ENCODE measurements around the gene PTCH1.

Gene PTCH1

DNA sequence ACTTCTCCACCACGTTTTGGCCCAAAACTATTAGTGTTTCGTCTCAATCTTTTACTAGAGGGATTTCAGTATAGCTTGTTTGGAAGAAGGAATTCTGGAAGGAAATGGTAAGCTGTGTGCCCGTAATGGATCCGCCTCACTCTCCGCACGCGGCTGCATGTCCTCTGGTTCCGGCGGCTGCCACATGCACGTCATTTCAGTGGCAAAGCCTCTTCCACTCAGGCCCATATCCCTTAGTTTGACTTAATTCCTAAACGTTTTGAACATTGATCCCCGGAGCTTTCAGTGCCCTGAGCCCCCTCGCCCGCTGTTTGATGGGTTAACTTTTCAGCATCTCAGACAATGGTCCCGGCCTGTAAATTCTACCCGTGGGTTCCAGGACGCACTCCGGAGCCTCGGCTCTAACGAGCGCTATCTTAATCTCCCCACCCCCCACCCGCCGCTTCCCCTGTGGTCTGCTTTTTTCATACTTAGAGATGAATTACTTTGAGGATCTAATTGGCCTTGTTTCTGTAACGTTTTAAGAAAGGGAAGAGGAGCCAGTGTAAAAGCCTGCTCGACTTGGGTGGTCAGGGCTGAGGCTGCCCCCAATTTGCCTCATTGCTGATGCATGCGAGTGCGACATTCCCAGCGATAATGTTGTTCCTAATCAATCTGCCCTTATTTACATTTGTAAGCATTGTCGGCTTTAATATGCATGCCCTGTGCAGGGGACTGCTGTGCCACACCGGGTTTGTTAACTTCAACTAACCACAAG lies 4.6 kb downstream of the PTCH1 start:
- peak; percentile 45 for DNase-seq

DNA sequence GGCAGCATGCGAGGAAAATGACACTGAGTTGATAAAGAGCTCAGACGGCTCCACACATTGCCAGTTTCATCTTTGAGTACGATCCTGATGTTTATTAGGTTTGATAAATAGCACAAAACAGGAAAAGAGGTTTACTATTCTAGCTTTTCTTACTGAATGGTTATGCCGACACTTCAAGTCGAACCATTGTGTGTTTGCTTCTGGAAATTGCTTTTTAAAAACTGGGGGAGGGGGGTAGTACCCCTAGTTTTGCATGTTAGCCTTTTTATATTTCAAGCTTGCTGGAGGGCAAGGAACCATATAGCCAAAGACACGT lies 5.2 kb downstream of the PTCH1 start:
- DNase-seq: no peak

DNA sequence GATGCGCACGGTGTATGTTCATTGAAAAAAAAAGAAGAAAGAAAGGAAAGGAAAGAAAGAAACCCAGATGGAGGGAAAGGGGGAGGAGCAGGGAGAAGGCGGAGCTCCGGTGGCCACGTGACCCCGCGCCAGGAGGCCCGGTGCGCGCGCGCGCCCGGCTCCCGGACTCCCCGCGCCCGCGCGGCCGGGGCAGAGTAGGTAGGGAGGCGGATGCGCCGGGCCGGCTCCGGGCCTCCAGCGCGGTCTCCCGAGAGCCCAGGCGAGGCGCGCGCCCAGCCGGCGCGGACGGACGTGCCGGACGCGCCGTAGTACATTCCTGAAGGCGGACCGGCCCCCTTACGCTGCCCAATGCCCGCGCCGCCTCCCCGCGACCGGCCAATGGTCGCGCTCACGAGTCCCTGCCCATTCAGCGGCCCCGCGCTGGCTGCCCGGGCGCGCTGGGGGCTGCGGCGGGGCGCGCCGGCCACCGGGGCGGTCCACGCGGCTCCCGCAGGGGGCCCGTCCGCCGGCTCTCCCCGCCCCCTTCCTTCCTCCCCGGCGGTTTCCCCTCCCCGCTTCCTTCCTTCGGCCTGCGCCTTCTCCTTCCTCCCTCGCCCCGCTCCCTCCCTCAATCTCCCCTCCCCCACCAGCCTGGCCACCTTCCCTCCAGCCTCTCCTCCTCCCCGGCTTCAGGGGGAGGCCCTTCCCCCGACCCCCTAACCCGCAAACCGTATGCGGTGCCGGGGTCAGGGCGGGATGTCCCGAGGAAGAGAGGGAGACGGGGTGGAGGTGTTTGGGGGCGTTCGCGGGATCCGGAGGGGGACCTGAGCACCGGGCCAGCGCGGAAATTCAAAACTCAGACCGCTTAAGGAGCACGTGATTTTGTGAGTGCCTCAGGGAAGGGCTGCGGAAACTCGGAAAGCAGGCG lies 5.8 kb downstream of the PTCH1 start:
- peak; percentile 97 for DNase-seq

DNA sequence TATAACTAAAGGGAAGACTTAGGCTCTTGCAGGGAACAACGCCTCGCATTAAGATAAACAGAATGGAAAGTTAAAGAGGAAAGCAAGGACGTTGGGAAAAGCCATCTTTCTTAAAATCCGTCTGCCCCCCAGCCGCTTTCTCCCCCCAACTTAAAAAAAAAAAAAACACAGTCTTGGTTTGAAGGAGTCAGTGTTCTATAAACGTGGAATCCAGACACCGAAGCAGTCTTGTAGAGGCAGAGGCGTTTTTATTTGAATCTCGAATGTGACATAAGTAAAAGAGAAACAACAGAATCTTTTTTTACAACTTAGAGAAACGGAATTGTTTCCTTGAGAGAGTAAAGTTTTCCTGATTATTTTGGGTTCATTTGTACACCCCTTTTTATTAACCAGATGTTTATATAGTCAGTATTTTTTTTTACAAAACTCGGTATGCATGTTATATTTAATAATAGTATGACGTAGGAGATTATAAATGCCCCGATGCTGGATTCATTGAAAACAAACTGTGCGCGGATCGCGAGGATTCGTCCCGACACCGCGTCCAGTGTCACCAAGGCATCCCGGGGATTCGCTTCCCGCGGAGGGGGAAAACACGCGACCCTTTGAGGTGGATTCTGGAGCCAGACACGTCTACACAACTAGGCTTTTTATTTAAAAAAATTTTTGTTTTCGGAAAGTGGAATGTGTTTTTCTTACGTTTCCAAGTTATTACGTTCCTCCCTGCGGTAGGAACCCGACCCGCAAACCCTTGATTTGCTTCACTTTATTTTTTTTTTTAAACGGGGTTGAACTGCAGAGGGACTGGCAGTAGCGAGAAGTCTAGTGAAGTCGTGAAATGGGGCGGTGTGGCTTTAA lies 6.7 kb downstream of the PTCH1 start:
- DNase-seq: no peak

DNA sequence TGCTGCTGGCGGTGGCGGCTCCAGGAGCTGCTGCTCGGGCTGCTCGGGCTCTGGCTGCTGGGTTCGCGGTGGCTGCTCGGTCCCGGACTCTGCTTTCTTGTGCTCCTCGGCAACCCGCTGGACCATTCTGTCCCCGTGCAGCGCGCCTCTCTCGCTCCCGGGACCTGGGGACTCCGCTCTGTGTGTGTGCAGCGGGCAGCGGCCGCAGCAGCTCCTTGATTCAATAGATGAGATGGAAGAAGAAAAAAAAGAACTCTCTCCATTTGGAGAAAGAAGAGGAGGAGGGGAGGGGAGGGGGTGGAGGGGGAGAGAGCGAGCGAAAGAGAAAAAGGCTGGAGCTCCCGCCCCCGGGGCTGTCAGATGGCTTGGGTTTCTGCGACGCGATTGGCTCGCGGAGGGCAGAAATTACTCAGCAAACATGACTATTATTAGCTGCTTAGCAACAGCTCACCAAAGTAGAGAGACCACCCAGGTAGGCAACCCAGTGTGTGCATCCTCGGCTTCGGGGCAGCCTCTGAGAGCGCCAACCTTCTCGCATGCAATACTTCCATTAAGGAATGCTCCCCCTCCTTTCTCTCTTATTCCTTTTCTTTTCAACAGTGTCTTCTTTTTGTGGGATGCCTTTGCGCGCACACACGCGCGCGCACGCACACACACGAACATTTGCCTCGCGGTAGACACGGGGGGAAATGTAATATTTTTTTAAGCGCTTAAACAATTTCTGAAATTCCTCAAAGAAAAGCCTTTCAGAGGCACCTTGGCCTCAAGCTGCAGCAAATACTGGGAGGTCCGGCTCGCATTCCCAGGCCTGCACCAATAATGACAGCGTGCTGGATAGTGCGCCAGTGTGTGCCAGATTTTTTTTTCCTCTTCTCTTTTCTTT lies 7.6 kb downstream of the PTCH1 start:
- DNase-seq: peak; percentile 88

DNA sequence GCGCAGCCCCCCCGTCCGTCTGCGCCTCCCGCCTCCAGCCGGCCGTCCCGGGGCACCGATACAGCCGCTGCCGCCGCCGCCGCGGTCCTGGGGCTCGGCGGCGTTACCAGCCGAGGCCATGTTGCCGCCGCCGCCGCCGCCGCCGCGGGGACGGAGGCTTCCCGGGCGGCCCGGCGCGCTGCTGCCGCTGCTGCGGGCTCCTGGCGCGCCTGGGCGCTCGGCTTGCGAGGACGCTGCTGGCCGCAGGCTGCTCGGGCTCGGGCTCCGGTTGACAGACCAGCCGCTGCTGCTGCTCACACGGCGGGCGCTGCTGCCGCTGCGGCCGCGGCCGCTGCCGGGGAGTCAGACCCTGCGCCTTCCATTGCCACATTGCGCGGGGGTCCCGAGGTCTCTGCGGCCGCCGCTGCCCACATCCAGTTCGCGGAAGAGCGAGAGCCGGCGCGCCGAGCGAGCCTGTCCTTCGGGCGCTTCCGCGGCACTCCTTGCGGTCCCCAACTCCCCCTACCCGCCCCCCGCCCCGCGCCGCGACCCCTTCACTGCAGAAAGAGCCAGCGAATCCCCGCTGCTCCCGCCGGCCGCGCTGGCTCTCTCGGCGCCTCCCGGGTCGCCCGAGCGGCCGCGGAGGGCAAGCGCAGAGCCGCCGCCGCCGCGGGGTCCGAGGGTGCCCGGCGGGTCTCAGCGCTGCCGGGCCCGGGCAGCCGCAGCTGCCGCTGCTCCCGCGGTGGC lies 8.4 kb downstream of the PTCH1 start:
- DNase-seq: peak; percentile 37

DNA sequence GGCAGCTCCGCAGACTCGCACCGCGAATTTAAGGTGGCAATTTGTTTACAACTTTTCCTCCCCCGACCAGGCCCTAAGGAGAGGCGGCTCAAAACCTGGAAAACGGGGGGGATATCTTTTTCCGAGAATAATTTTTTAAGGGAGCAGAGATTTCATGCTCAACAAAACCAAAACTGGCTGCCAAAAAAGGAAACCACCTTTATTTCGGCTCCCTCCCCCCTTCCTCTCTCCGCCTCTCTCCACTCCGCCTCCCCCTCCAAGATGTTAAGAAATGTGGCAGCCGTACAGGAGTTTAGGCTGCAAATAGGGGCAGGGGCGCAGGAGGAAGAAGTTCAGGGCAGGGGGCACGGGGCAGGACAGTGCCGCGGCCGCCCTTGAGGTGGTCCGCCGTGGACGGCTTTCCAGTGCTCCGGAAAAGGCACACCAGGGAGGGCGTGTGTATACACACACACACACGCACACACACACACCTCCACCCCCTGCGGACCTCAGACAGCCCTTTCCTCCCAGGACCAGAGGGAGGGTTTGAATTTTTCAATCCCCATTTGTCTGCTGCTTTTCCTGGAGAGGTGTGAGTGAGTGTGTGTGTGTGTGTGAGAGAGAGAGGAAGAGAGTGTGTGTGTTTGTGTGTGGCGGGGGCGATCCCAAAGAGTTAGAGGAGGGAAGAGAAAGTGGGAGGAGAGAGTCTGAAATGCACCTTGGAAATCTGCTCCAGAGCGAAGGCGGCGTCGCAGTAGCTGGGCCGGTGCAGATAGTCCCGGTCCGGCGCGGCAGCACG lies 9.1 kb downstream of the PTCH1 start:
- peak; percentile 64 for DNase-seq

DNA sequence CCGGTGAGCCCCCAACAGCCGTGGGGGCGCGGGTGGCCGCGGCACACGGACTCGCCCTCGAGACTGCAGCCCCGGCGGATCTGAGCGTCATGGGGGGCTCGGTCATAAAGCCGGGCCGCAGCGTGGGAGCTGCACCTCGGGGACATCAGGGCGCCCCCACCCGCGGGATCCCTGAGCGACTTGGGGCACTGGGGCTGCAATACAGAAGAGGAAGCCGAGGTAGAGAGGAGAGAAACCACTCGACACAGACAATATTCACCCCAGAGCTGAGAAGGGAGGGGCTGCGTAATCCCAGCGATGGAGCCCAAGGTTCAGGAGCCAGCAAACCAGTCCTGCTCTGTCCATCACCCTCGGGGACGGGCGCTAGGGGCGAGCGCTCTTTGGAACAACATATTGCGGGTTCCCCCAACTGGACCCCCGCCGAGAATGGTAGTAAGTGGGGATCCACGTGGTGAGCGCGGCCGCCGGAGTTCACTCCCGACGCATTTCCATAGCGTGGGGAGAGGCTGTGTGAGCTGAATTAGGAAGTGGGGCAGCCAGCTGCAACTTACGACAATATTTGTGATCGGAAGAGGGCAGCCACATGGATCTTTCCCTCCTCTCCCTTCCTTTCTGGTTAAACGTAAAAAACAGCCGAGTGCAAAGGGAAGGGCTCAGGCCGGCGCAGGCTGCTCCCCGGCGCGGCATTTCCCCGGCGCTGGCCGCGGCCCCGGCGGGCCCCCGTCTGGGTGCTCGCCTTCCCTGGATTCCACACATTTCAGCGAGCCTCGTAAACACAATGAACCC lies 9.9 kb downstream of the PTCH1 start:
- DNase-seq: peak; percentile 69

DNA sequence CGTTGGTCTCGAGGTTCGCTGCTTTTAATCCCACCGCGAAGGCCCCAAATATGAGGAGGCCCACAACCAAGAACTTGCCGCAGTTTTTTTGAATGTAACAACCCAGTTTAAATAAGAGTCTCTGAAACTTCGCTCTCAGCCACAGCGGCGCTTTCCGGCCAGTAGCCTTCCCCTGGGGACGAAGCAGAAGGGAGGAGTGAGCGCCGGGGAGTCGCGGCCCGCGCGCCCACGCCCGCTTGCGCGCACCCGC lies 10.4 kb downstream of the PTCH1 start:
- DNase-seq: peak; percentile 53

DNA sequence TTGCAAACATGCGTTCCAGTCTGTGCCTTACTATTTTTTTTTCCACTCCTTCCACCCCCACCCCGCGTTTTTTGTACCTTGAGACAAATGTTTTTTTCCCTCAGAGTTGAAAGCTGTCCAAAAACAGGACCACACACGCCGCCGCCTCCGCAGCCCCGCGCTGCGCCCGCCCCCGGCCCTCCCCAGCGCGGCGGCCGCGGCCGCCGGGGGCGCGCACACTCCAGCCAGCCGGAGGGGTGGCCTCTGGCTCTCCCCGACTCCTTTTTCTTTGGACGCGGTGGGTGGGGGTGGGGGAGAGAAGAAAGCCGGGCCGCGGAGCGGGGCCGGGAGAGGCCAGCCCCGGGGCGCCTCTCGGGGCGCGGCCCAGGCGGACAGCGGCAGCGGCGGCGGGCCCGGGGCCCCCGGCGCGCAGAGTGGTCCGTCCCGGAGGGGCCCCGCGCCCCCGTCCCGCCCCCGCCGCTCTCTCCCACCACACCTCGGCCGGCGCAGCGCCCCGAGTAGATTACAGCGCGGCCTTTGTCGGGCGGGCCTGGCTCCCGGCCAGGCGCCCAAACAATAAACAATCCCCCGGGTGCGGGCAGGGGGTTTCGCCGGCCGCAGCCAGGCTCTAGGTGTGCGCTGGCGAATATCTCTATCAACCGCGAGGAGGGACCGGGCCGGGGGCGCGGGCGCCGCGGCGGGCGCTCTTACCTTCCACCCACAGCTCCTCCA lies 10.9 kb downstream of the PTCH1 start:
- peak; percentile 59 for DNase-seq

DNA sequence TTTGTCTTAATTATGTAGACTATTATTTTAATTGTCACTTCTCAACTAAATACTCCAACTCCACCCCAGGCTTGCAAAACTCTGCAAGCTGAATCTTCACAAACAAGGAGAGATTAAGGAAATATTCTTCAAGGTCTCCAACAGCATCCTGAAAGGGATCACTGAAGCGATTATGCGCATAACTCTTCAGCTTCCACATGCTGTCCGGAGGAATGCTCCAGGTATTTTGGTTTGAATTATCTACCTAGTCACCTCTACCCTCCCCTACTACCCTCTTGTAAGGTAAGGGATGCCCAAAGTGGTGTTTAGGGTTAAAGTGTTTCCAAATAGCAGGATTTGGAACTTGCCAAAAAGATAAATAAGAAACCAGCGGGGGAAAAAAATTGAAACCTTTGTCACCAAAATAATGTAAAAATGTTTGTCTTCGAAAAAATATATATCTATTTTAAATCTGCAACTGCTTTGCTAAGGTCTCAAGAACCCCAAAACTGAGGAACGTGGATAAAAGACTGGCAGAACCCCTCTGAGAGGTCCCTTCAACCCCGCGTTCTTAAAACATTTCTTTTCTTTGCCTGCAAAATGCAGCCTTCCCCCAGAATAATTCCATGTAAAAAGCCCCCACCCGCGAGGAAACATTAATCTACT lies 11.6 kb downstream of the PTCH1 start:
- no peak for DNase-seq

DNA sequence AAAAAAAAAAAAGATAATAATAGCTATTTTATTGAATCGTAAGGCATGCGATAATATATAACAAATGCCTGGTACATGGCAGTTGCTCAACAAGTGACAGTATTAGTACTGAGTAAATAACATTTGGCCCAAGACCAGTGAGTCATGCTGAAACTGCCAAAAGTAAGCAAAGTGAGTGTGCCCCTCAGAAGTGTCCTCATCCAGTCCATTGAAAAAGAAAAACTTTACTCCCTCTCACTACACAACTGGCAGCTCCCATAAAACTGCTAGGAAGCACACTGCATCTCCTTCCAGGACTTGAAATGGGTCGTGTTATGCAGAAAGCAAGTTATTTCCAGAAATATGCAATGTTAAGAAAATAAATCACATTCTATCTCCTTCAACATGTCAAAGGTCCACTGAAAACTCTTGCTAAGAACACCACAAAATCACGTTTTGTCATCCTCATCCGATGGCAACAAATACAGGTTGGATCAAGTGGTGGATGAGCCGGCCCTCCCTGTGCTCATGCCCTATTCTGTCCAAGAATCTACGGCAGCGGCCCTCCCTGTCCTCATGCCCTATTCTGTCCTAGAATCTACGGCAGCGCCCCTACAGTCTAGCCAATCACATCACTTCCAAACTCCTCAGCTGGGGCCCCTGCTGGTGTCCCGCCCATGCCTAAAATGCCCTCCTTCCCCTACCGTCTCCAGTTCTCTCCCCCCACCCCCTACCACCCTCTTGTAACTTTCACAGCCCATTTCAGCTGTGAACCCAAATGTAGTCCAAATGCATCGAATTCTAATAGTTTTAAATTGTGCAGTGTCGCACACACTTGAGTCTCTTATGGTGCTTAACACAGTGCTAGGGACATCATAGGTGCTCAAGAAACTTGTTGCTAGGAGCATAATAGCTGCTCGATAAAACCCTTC lies 12.5 kb downstream of the PTCH1 start:
- DNase-seq: peak; percentile 64

DNA sequence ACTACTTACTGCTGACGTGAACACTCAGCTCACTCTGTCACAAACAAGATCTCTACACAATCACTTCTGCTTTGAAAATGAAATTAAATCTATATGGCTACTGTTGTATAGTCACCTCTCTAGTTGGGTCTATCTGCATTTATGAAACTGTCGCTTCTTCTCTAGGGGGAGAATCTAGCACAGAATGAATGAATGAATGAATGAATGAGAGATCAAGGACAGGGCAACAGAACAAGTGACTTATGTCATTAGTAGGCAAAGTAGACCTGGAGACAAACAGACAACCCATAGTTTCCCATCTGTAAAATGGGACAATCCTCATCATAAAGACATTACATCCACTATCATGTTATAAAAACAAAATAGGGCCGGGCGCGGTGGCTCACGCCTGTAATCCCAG lies 13.4 kb downstream of the PTCH1 start:
- no peak for DNase-seq

DNA sequence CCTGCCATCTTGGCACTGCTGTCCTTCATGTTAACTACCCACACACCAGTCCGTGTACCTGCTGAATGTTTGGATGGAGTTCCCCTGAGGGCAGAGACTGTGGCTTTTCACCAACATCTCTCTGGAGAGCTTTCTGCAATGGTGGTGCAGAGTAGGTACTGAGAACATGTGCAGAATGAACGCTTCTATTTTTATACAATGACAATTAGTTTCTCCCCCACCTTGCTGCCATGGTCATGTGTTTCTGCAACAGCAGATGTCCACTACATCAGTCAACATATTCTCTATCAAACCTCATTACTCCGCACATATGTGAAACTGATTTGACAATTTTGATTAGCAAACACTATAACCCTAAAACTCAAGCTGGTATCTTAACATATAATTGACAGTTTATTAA lies 14.5 kb downstream of the PTCH1 start:
- no peak for DNase-seq

DNA sequence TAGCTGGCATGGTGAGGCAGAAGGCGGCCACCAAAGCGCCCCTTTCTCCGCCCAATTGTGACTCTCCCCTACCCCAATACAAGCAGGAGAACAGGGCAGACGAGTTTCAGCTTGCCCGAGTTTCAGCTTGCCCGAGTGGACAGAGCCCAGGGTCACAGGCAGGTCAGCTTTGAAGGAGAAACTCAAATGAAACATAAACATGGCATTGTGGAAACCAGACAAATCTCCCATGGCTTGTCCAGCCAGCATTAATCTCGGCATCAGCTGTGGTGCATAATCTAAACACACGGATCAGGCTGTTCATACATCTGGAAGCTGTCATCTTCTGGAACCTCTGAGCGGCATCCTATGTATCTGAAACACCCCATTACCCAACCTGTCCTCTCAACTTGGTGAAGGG lies 16.9 kb downstream of the PTCH1 start:
- no peak for DNase-seq

DNA sequence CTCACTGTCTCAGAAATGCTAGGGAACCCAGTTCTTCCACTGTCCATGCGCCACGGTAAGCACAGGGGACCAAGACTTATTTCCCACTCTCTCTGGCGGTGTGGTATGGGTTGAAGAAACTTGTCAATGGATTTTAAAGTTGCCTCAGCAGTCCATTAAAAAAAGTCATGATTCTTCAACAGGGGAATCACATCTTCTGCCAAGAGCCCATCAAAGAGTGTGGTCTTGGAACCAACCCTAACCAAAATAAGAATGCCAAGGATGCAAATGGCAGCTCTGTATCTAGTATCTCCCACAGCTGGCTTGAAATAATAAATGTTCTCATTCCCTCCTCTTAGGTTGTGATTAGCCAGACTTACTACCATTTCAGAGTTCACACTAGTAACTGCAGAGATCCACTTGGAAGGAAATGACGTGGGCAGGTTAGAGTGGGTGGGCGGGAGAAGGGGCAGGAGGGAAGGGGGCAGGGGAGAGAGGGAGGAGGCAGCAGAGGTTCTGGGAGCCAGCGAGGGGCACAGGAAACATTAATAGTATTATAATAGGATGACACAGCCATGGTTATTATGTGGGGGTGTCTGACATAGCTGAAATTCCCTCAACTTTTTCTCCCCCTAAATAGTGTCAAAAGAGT lies 17.6 kb downstream of the PTCH1 start:
- no peak for DNase-seq

DNA sequence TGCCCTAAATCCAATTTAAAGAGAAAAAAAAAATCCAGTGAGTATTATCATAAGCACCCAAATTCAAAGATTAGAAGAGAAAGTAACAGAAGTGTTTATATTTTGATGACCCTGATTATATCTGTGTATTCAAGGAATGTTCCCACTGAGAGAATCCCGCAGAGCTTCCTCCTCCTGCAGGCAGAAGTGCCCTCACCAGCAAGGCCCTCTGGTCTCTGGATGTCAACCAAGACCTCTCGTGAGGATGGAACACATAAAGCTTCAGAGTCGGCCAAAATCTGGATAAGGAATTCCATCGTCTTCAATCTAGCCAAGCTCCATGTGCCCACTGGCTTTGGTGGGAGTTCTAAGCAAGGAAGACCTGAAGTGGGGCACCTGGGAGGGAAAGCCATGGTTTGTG lies 18.1 kb downstream of the PTCH1 start:
- no peak for DNase-seq
